A549 (cell line): ENCODE measurements around the gene TSR1. TPM values are rescaled to one million over a fixed set of nuclear protein-coding genes. Genes with fewer than 3 reads are reported as not detected.

Experiments
- ATAC-seq, 2 experiments: fragments of 200-7000 bp in 1 of 2; fragments of >200 bp in 1 of 2; cut with Nextera tagmentation in 1 of 2; cut with Tn5 transposase in 1 of 2; 3 replicates each; pipeline versions ENCODE4 v1.8.0 to v1.9.1; 2018 to 2020; ENCODE audit warnings: mild to moderate bottlenecking in 1 of 2, moderate library complexity in 1 of 2
- CTCF ChIA-PET: fragments of 300-600 bp; sonication (Branson Sonifier 250); formaldehyde crosslinking; extraction: SDS; loops from one replicate; lab custom pipeline; 2021; ENCODE audit warnings: antibody characterized with exemption, inconsistent platforms; lab: Yijun Ruan, JAX
- POLR2A ChIA-PET: fragments of 350-600 bp; formaldehyde crosslinking; extraction: SDS; loops from one replicate; lab custom pipeline; 2021; ENCODE audit warnings: antibody characterized with exemption, inconsistent platforms; lab: Yijun Ruan, JAX
- DNase-seq, 2 experiments: peaks; one replicate each; pipeline versions ENCODE4 v3.0.0 to v3.0.0-alpha.2; 2011 to 2016; ENCODE audit warnings: low read depth in 1 of 2, low spot score in 1 of 2
- FAIRE-seq: peaks from 2 replicates; lab custom pipeline; 2011; peaks lifted over from hg19 to GRCh38; lab: Jason Lieb, UNC
- H3K27ac ChIP-seq, 2 experiments: fragments of >200 bp; sonication (Bioruptor Twin); formaldehyde crosslinking; 3 replicates each; pipeline ENCODE4 v1.5.1; 2016 to 2017
- H3K4me1 ChIP-seq: fragments of >200 bp; sonication (Bioruptor Twin); formaldehyde crosslinking; 3 replicates; pipeline ENCODE4 v1.6.1; 2016
- H3K4me2 ChIP-seq: fragments of >200 bp; sonication (Bioruptor Twin); formaldehyde crosslinking; 3 replicates; pipeline ENCODE4 v1.6.1; 2016
- H3K4me3 ChIP-seq: fragments of >200 bp; sonication (Bioruptor Twin); formaldehyde crosslinking; 3 replicates; pipeline ENCODE4 v1.5.1; 2016
- H3K9me3 ChIP-seq: fragments of >200 bp; sonication (Bioruptor Twin); formaldehyde crosslinking; 3 replicates; pipeline ENCODE4 v1.6.1; 2016
- BHLHE40 ChIP-seq: IDR thresholded peaks from 2 replicates; pipeline ENCODE4 v1.6.1; 2012; ENCODE audit warnings: low read depth, low read length, inconsistent platforms
- CHD2 ChIP-seq: fragments of 150-350 bp; IDR thresholded peaks from 2 replicates; pipeline ENCODE4 v1.6.1; 2014; ENCODE audit warnings: low read length; ENCODE audit not compliant: partially characterized antibody
- CHD4 ChIP-seq: fragments of 200-600 bp; sonication (generic); IDR thresholded peaks from 2 replicates; pipeline ENCODE4 v1.6.1; 2016; ENCODE audit warnings: antibody characterized with exemption, mild to moderate bottlenecking, borderline replicate concordance
- ESRRA ChIP-seq: fragments of 150-350 bp; IDR thresholded peaks from 2 replicates; pipeline ENCODE4 v1.6.1; 2014; ENCODE audit warnings: mild to moderate bottlenecking, low read length, borderline replicate concordance
- FOSB ChIP-seq: fragments of 250-450 bp; sonication (Bioruptor Pico); IDR thresholded peaks from 2 replicates; pipeline ENCODE4 v1.5.0; 2020; ENCODE audit warnings: mild to moderate bottlenecking, moderate library complexity
- HEYL ChIP-seq: fragments of 250-450 bp; sonication (Bioruptor Pico); IDR thresholded peaks from 2 replicates; pipeline ENCODE4 v1.8.0; 2021; ENCODE audit warnings: mild to moderate bottlenecking, moderate library complexity
- KDM1A ChIP-seq: fragments of 200-600 bp; sonication (generic); IDR thresholded peaks from 2 replicates; pipeline ENCODE4 v1.6.1; 2016; ENCODE audit warnings: low read depth, mild to moderate bottlenecking
- MAFK ChIP-seq: fragments of 450-650 bp; IDR thresholded peaks from 2 replicates; pipeline ENCODE4 v1.6.1; 2014; ENCODE audit not compliant: partially characterized antibody
- MAZ ChIP-seq: fragments of 150-350 bp; IDR thresholded peaks from 2 replicates; pipeline ENCODE4 v1.6.1; 2014; ENCODE audit warnings: antibody characterized with exemption, low read depth, low read length, borderline replicate concordance
- NFE2L2 ChIP-seq: fragments of 150-350 bp; conservative IDR thresholded peaks from 2 replicates; pipeline ENCODE4 v1.6.1; 2014; ENCODE audit warnings: low read length
- NPAS2 ChIP-seq: fragments of 250-450 bp; sonication (Bioruptor Pico); IDR thresholded peaks from 2 replicates; pipeline ENCODE4 v1.8.0; 2022; ENCODE audit warnings: mild to moderate bottlenecking, moderate library complexity, borderline replicate concordance
- PHF8 ChIP-seq: fragments of 200-600 bp; sonication (generic); IDR thresholded peaks from 2 replicates; pipeline ENCODE4 v1.6.1; 2016; ENCODE audit warnings: low read depth, mild to moderate bottlenecking, antibody characterized with exemption, moderate library complexity, borderline replicate concordance
- RAD21 ChIP-seq, 2 experiments: fragments of >200 bp in 1 of 2; sonication (Bioruptor Twin) in 1 of 2; formaldehyde crosslinking in 1 of 2; IDR thresholded peaks in 1 of 2; conservative IDR thresholded peaks in 1 of 2; 2 replicates in 1 of 2; 3 replicates in 1 of 2; pipeline ENCODE4 v1.6.1; 2012 to 2018; ENCODE audit warnings: inconsistent platforms in 1 of 2
- RFX5 ChIP-seq: fragments of 450-650 bp; IDR thresholded peaks from 2 replicates; pipeline ENCODE4 v1.7.1; 2014; ENCODE audit warnings: antibody characterized with exemption, mild to moderate bottlenecking, moderate library complexity
- RNF2 ChIP-seq: fragments of 200-600 bp; sonication (generic); IDR thresholded peaks from 2 replicates; pipeline ENCODE4 v1.6.1; 2016; ENCODE audit warnings: low read depth, mild to moderate bottlenecking, antibody characterized with exemption, moderate library complexity, borderline replicate concordance
- SMC3 ChIP-seq: fragments of >200 bp; sonication (Bioruptor Twin); formaldehyde crosslinking; IDR thresholded peaks from 3 replicates; pipeline ENCODE4 v1.6.1; 2018; ENCODE audit warnings: inconsistent platforms
- TFCP2L1 ChIP-seq: fragments of 250-450 bp; sonication (Bioruptor Pico); IDR thresholded peaks from 2 replicates; pipeline ENCODE4 v1.5.0; 2021; ENCODE audit warnings: mild to moderate bottlenecking
- TP53 ChIP-seq: fragments of 250-450 bp; sonication (Bioruptor Pico); IDR thresholded peaks from 2 replicates; pipeline ENCODE4 v1.5.0; 2021; ENCODE audit warnings: mild to moderate bottlenecking, moderate library complexity
- ZSCAN20 ChIP-seq: fragments of 250-450 bp; sonication (Bioruptor Pico); IDR thresholded peaks from 2 replicates; pipeline ENCODE4 v1.8.0; 2022; ENCODE audit warnings: mild to moderate bottlenecking, moderate library complexity
- WGBS: methylation state at CpG from one replicate; pipeline ENCODE4 v1.1.6; 2017; ENCODE audit errors: missing lambda C conversion rate; 5-methylcytosine and 5-hydroxymethylcytosine counted together
- polyA plus RNA-seq, 4 experiments: library from polyadenylated mRNA; depleted of rRNA in 3 of 4; stranded (reverse); fragments of >200 nt; fragmentation: RNase III in 1 of 4; extraction: RNeasy Plus Mini Kit Qiagen cat#74134 plus additional on column Dnase treatment in 1 of 4; gene quantifications; 2 replicates in 3 of 4; 3 replicates in 1 of 4; pipeline ENCODE4 v1.2.3, GENCODE V29; 2011 to 2017
- TF ChIP-seq, protein P1 (sequence below): IDR thresholded peaks from 2 replicates; pipeline ENCODE4 v1.6.1; 2012; ENCODE audit warnings: low read depth, borderline replicate concordance
- TF ChIP-seq, protein P2 (sequence below): fragments of >200 bp; sonication (Bioruptor Twin); formaldehyde crosslinking; IDR thresholded peaks from 2 replicates; pipeline ENCODE4 v1.6.1; 2016
- TF ChIP-seq, protein P3 (sequence below): fragments of >200 bp; sonication (Bioruptor Twin); formaldehyde crosslinking; IDR thresholded peaks from 3 replicates; pipeline ENCODE4 v1.5.1; 2016
- TF ChIP-seq, protein P4 (sequence below): IDR thresholded peaks from 2 replicates; pipeline ENCODE4 v1.6.1; 2012
- TF ChIP-seq, protein P5 (sequence below): IDR thresholded peaks from 2 replicates; pipeline ENCODE4 v1.6.1; 2012
- TF ChIP-seq, protein P6 (sequence below): fragments of 250-450 bp; sonication (Bioruptor Pico); IDR thresholded peaks from 2 replicates; pipeline ENCODE4 v1.5.0; 2021; ENCODE audit warnings: mild to moderate bottlenecking, moderate library complexity, borderline replicate concordance

The TSR1 gene
- polyA plus RNA-seq, 2 of the 4 experiments (the other 2 are of a cell fraction): 38.3 to 84.1 TPM

DNA sequence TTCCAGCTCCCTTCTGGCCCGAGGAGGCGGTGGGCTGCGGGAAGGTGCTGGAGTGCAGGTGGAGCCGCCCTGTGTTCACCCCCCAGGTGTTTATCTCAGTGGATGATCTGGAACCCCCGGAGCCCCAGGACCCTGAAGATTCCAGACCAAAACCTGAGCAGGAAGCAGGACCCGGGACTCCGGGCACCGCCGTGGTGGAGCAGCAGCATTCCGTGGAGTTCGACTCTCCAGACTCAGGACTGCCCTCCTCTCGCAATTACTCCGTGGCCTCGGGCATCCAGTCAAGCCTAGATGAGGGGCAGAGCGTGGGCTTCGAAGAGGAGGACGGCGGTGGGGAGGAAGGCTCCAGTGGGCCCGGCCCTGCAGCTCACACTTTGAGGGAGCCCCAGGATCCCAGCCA lies 39.1 kb upstream of the TSR1 start:
- TF ChIP-seq KDM1A (no peak), HEYL (CRISPR knock-in tag) (no peak), BHLHE40 (no peak), CHD2 (no peak), RAD21 (conservative IDR thresholded peaks at IDR 0.05 in 1 of 2, IDR thresholded peaks at IDR 0.05 in 1 of 2) (no peak), TP53 (CRISPR knock-in tag) (no peak), TFCP2L1 (CRISPR knock-in tag) (no peak), CHD4 (no peak), ZSCAN20 (CRISPR knock-in tag) (no peak), NFE2L2 (no peak), MAFK (no peak), NPAS2 (CRISPR knock-in tag) (no peak)
- TF ChIP-seq, protein P1, sequence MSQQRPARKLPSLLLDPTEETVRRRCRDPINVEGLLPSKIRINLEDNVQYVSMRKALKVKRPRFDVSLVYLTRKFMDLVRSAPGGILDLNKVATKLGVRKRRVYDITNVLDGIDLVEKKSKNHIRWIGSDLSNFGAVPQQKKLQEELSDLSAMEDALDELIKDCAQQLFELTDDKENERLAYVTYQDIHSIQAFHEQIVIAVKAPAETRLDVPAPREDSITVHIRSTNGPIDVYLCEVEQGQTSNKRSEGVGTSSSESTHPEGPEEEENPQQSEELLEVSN: no peak
- TF ChIP-seq, protein P2, sequence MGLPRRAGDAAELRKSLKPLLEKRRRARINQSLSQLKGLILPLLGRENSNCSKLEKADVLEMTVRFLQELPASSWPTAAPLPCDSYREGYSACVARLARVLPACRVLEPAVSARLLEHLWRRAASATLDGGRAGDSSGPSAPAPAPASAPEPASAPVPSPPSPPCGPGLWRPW: no peak
- TF ChIP-seq, protein P3, sequence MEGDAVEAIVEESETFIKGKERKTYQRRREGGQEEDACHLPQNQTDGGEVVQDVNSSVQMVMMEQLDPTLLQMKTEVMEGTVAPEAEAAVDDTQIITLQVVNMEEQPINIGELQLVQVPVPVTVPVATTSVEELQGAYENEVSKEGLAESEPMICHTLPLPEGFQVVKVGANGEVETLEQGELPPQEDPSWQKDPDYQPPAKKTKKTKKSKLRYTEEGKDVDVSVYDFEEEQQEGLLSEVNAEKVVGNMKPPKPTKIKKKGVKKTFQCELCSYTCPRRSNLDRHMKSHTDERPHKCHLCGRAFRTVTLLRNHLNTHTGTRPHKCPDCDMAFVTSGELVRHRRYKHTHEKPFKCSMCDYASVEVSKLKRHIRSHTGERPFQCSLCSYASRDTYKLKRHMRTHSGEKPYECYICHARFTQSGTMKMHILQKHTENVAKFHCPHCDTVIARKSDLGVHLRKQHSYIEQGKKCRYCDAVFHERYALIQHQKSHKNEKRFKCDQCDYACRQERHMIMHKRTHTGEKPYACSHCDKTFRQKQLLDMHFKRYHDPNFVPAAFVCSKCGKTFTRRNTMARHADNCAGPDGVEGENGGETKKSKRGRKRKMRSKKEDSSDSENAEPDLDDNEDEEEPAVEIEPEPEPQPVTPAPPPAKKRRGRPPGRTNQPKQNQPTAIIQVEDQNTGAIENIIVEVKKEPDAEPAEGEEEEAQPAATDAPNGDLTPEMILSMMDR: no peak
- TF ChIP-seq, protein P4, sequence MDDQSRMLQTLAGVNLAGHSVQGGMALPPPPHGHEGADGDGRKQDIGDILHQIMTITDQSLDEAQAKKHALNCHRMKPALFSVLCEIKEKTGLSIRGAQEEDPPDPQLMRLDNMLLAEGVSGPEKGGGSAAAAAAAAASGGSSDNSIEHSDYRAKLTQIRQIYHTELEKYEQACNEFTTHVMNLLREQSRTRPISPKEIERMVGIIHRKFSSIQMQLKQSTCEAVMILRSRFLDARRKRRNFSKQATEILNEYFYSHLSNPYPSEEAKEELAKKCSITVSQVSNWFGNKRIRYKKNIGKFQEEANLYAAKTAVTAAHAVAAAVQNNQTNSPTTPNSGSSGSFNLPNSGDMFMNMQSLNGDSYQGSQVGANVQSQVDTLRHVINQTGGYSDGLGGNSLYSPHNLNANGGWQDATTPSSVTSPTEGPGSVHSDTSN: no peak
- no peaks in the 10 kb centered on the region for H3K4me1 ChIP-seq
- 95% methylated on average over 19 of the region's 19 CpGs for WGBS
- no peak for ATAC-seq
- ChIA-PET POLR2A (no interaction called here), CTCF (interaction anchor here (0.6 to 24.9 kb wide), 6 partner anchors 7 to 39 kb away, joined by 3 to 1099 read pairs (median 28); partner anchors contain the start of genes MNT and TSR1)
- H3K27ac ChIP-seq: no peak overlapping the region
- H3K4me3 ChIP-seq: no peak overlapping the region
- FAIRE-seq: no peak
- no peaks in the 10 kb centered on the region for H3K9me3 ChIP-seq
- no peak for DNase-seq
- H3K4me2 ChIP-seq: no peak overlapping the region

DNA sequence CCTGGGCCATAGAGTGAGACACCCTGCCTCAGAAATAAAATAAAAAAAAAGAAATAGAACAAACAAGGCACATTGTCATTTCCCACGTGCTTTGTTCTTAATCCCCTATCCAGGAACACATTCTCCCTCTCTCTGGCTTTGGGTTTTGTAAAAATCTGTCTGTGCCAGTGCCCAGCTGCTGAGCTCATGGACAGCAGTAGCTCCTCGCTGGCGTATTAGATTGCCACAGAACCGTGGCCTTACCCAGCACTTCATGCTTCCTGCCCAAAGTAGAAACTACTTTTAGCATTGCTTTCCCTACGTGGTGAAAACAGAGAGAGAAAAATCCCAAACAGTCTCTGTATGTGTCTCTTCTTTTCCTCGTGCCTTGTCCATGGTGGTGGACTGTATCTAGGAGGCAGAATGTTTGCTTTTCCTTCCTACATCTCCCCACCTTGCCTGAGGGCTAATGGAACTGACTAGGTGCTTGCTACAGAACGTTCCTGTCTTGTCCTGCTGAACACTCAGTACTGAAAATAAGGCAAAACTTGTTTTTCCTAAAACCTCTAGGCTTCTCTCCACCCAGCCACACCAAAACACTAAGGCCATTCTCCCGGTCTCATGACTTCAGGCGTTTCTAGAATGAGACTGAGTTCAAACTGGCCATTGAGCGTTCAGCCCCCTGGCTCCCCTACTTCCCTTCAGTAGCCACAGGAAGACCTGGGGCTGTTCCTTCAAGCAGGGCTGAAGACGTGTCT lies 38.5 kb upstream of the TSR1 start:
- no peak for FAIRE-seq
- H3K4me2 ChIP-seq: no peak overlapping the region

DNA sequence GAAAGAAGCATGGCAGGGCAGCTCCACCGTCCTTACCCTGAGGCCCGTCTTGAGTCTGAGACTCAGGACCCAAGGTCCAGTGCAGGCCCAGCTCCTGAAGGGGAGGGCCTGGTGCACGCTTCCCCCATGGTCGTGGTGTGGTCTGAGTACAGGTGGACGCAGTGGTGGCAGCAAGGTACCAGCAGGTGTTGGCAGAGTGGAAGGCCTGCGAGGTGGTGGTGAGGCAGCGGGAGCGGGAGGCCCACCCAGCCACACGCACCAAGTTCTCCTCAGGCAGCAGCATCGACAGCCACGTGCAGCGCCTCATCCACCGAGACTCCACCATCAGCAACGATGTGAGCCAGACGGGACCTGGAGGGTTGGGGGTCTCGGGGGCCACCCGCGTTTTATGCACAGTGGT lies 36.9 kb upstream of the TSR1 start:
- Histone ChIP-seq H3K4me3 (no peak overlapping the region), H3K4me2 (no peak overlapping the region), H3K4me1 (no peaks in the 10 kb centered on the region), H3K9me3 (no peaks in the 10 kb centered on the region), H3K27ac (no peak overlapping the region)
- POLR2A ChIA-PET: no interaction called here
- FAIRE-seq (no peak), ATAC-seq (no peak), DNase-seq (no peak)
- TF ChIP-seq PHF8 (no peak), NPAS2 (CRISPR knock-in tag) (no peak), NFE2L2 (no peak), MAZ (no peak), CHD2 (no peak), RAD21 (conservative IDR thresholded peaks at IDR 0.05 in 1 of 2, IDR thresholded peaks at IDR 0.05 in 1 of 2) (no peak), TP53 (CRISPR knock-in tag) (no peak), ESRRA (no peak), FOSB (CRISPR knock-in tag) (no peak), RFX5 (no peak), RNF2 (no peak), SMC3 (no peak)
- TF ChIP-seq, protein P5, sequence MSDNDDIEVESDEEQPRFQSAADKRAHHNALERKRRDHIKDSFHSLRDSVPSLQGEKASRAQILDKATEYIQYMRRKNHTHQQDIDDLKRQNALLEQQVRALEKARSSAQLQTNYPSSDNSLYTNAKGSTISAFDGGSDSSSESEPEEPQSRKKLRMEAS: no peak
- TF ChIP-seq, protein P6, sequence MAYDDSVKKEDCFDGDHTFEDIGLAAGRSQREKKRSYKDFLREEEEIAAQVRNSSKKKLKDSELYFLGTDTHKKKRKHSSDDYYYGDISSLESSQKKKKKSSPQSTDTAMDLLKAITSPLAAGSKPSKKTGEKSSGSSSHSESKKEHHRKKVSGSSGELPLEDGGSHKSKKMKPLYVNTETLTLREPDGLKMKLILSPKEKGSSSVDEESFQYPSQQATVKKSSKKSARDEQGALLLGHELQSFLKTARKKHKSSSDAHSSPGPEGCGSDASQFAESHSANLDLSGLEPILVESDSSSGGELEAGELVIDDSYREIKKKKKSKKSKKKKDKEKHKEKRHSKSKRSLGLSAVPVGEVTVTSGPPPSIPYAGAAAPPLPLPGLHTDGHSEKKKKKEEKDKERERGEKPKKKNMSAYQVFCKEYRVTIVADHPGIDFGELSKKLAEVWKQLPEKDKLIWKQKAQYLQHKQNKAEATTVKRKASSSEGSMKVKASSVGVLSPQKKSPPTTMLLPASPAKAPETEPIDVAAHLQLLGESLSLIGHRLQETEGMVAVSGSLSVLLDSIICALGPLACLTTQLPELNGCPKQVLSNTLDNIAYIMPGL: no peak
- CTCF ChIA-PET: interaction anchor here (0.7 to 24.9 kb wide), 6 partner anchors 9 to 439 kb away, joined by 6 to 1099 read pairs (median 132); partner anchors contain the start of gene MNT
- WGBS: 95% methylated on average over 8 of the region's 18 CpGs

More for the DNA sequence above, 38.5 kb upstream of the TSR1 start:
- H3K4me1 ChIP-seq: no peaks in the 10 kb centered on the region
- no peak for ATAC-seq
- POLR2A ChIA-PET: no interaction called here
- DNase-seq: no peak
- no peak overlapping the region for H3K4me3 ChIP-seq
- WGBS: 80% methylated on average over 11 of the region's 11 CpGs
- H3K9me3 ChIP-seq: no peaks in the 10 kb centered on the region
- no peak overlapping the region for H3K27ac ChIP-seq
- TF ChIP-seq CHD4: no peak
- CTCF ChIA-PET: interaction anchor here (0.6 to 24.9 kb wide), 8 partner anchors 8 to 78 kb away, joined by 3 to 1099 read pairs (median 6); partner anchors contain the start of genes MNT and TSR1
